ENCODE results near the gene AGFG1.

AGFG1 gene

GRCh38 chr2:227479865-227480475, 8.0 kb downstream of the AGFG1 start:
- TF ChIP-seq FOXP2 (optimal IDR thresholded peaks at IDR 0.05; ENCODE audit: borderline replicate concordance, extremely low read depth, extremely low read length, insufficient read depth) (no peak), REST (IDR thresholded peaks at IDR 0.05; ENCODE audit: insufficient read depth in 1 of 2, low read depth in 2 of 2, low read length in 2 of 2) (no peak), TAF1 (IDR thresholded peaks at IDR 0.05; ENCODE audit: borderline replicate concordance, insufficient read depth, low read length) (no peak), POLR2AphosphoS5 (IDR thresholded peaks at IDR 0.05; ENCODE audit: low read depth, low read length) (no peak), SIN3A (IDR thresholded peaks at IDR 0.05; ENCODE audit: borderline replicate concordance, insufficient read depth, low read length) (no peak)

DNA sequence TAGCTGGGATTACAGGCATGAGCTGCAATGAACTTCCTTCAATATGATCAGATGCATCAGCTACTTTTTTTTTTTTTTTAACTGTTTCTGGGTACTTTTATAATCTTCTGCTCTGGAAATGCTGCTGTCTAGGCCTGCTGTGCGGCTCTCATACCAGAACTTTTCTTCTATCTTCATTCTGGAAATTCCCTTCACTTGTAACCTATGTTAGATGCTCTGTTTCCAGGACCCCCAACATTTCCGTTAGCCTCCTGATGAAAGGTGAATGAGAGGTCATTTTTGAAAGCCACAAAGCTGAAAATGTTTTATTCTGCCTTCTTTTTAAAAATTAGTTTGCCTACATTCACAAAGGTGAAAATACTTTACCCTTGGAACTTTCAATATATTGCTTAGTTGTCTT, 8.6 kb downstream of the AGFG1 start:
- no peak for TF ChIP-seq REST (IDR thresholded peaks at IDR 0.05; ENCODE audit: insufficient read depth in 1 of 2, low read depth in 2 of 2, low read length in 2 of 2)
- TF ChIP-seq POLR2AphosphoS5 (IDR thresholded peaks at IDR 0.05; ENCODE audit: low read depth, low read length) = no peak
- no peak for TF ChIP-seq FOXP2 (optimal IDR thresholded peaks at IDR 0.05; ENCODE audit: borderline replicate concordance, extremely low read depth, extremely low read length, insufficient read depth)
- no peak for TF ChIP-seq TAF1 (IDR thresholded peaks at IDR 0.05; ENCODE audit: borderline replicate concordance, insufficient read depth, low read length)
- TF ChIP-seq SIN3A (IDR thresholded peaks at IDR 0.05; ENCODE audit: borderline replicate concordance, insufficient read depth, low read length) = no peak

GRCh38 chr2:227482638-227483340, 10.8 kb downstream of the AGFG1 start:
- TF ChIP-seq SIN3A (IDR thresholded peaks at IDR 0.05; ENCODE audit: borderline replicate concordance, insufficient read depth, low read length) = no peak

GRCh38 chr2:227485429-227485828, 13.5 kb downstream of the AGFG1 start:
- TF ChIP-seq FOXP2 (optimal IDR thresholded peaks at IDR 0.05; ENCODE audit: borderline replicate concordance, extremely low read depth, extremely low read length, insufficient read depth) (no peak), POLR2AphosphoS5 (IDR thresholded peaks at IDR 0.05; ENCODE audit: low read depth, low read length) (no peak), SIN3A (IDR thresholded peaks at IDR 0.05; ENCODE audit: borderline replicate concordance, insufficient read depth, low read length) (no peak), REST (IDR thresholded peaks at IDR 0.05; ENCODE audit: insufficient read depth in 1 of 2, low read depth in 2 of 2, low read length in 2 of 2) (no peak), TAF1 (IDR thresholded peaks at IDR 0.05; ENCODE audit: borderline replicate concordance, insufficient read depth, low read length) (no peak)

DNA sequence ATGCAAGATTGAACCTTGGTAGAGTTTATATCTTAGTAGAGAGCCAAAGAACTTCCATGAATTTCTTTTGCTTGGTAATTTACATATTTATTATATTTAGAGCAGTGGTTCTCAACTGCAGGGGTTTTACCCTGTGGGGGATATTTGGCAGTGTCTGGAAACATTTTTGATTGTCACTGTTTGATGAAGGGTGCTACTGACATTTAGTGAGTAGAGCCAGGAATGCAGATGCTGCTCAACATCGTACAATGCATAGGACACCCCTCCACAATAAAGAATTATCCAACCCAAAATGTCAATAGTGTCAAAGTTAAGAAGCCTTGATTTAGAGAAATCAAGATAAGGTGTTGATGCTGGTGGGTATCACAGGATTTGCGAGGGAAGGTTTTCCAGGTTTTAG, 14.7 kb downstream of the AGFG1 start:
- TF ChIP-seq TAF1 (IDR thresholded peaks at IDR 0.05; ENCODE audit: borderline replicate concordance, insufficient read depth, low read length) (no peak), SIN3A (IDR thresholded peaks at IDR 0.05; ENCODE audit: borderline replicate concordance, insufficient read depth, low read length) (no peak), POLR2AphosphoS5 (IDR thresholded peaks at IDR 0.05; ENCODE audit: low read depth, low read length) (no peak), FOXP2 (optimal IDR thresholded peaks at IDR 0.05; ENCODE audit: borderline replicate concordance, extremely low read depth, extremely low read length, insufficient read depth) (no peak), REST (IDR thresholded peaks at IDR 0.05; ENCODE audit: insufficient read depth in 1 of 2, low read depth in 2 of 2, low read length in 2 of 2) (no peak)
